NB4 (cell line): ENCODE results near the gene TERT.

Experiments used
- TF ChIP-seq, protein P1 (sequence below): IDR thresholded peaks from one replicate; pipeline ENCODE4 v1.5.1; 2012; ENCODE audit warnings: low read depth, low read length
- TF ChIP-seq, protein P2 (sequence below): IDR thresholded peaks from 2 replicates; pipeline ENCODE4 v1.6.1; 2011; ENCODE audit warnings: low read depth, low read length

DNA sequence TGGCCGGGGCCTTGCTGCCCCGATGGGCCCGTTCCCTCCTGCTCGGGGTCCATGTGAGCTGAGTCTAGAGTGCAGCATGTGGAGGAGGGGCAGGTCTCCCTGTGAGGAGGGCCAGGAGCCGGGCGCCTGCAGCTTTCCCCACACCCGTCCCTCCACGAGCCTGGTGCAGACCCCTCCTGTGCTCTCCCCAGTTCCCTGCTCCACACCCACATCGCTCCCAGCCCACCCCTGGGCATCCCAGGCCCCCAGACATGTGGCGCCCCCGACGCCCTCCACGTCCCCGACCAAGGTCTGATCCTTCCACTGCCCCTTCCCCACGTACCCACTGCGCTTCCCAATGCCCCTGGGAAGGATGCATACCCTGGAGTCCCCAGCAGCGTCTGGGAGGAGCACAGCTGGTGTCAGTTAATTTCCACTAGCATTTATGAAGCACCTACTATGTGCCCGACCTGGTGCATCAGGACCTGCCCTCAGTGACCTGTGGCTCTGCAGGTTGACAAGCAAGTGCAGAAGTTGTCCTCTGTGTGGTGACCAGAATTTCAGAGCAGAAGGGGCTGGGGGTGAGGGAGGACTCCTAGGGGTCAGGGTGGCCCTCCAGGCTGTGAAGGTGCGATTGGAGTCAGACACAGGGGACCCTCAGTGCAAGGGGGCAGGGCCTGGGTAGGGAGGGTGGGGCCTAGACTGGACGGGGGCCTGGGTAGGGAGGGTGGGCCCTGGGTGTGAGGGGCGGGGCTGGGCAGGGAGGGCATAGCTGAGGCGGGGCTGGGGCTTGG, 80.5 kb downstream of the TERT start:
- TF ChIP-seq, protein P1, sequence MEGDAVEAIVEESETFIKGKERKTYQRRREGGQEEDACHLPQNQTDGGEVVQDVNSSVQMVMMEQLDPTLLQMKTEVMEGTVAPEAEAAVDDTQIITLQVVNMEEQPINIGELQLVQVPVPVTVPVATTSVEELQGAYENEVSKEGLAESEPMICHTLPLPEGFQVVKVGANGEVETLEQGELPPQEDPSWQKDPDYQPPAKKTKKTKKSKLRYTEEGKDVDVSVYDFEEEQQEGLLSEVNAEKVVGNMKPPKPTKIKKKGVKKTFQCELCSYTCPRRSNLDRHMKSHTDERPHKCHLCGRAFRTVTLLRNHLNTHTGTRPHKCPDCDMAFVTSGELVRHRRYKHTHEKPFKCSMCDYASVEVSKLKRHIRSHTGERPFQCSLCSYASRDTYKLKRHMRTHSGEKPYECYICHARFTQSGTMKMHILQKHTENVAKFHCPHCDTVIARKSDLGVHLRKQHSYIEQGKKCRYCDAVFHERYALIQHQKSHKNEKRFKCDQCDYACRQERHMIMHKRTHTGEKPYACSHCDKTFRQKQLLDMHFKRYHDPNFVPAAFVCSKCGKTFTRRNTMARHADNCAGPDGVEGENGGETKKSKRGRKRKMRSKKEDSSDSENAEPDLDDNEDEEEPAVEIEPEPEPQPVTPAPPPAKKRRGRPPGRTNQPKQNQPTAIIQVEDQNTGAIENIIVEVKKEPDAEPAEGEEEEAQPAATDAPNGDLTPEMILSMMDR, result no peak
- TF ChIP-seq, protein P2, sequence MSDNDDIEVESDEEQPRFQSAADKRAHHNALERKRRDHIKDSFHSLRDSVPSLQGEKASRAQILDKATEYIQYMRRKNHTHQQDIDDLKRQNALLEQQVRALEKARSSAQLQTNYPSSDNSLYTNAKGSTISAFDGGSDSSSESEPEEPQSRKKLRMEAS, result no peak
